ENCODE results near the gene PPM1D.
"Not testable (repeated sequence)": the region's sequence is repeated elsewhere in the genome, so short reads cannot be mapped to it uniquely, and the experiment has no call there.

The PPM1D gene

GRCh38 chr17:60599620-60600489 lies at the start of gene PPM1D:
Gene PPM1D, plus strand, starts transcription at chr17:60600193. Its CDS starts 222 bp downstream, at chr17:60600415.
- H3K9me3 ChIP-seq (ENCODE audit: control insufficient read depth, insufficient read depth, low read length): no peaks in the 10 kb centered on the region
- DNase-seq (ENCODE audit: low read depth, low spot score): peak; percentile 98
- H3K36me3 ChIP-seq (ENCODE audit: control insufficient read depth, insufficient read depth, low read length): no peaks in the 10 kb centered on the region
- H3K4me3 ChIP-seq (ENCODE audit: low read length): peak within 1 kb of the TSS; percentile 63
- no peak within 1 kb of the TSS for H3K27ac ChIP-seq (ENCODE audit: low read length)
- WGBS (ENCODE audit: insufficient coverage, insufficient read length): no CpG with 5 or more reads among the region's 83 CpGs
- no peaks in the 10 kb centered on the region for H3K27me3 ChIP-seq (ENCODE audit: control insufficient read depth, insufficient read depth, low read length)
- no peaks in the 10 kb centered on the region for H3K4me1 ChIP-seq (ENCODE audit: control insufficient read depth, insufficient read depth, low read length)

- not testable (repeated sequence) for DNase-seq (ENCODE audit: low read depth, low spot score); H3K36me3 ChIP-seq (ENCODE audit: control insufficient read depth, insufficient read depth, low read length); H3K27me3 ChIP-seq (ENCODE audit: control insufficient read depth, insufficient read depth, low read length); H3K4me1 ChIP-seq (ENCODE audit: control insufficient read depth, insufficient read depth, low read length); H3K4me3 ChIP-seq (ENCODE audit: low read length); H3K27ac ChIP-seq (ENCODE audit: low read length); H3K9me3 ChIP-seq (ENCODE audit: control insufficient read depth, insufficient read depth, low read length)
- no CpG with 5 or more reads among the region's 13 CpGs for WGBS (ENCODE audit: insufficient coverage, insufficient read length)
Observed at GRCh38 chr17:60552255-60552654, 47.7 kb upstream of the PPM1D start.

- H3K36me3 ChIP-seq (ENCODE audit: control insufficient read depth, insufficient read depth, low read length): no peaks in the 10 kb centered on the region
- DNase-seq (ENCODE audit: low read depth, low spot score): no peak
- no peaks in the 10 kb centered on the region for H3K4me1 ChIP-seq (ENCODE audit: control insufficient read depth, insufficient read depth, low read length)
- WGBS (ENCODE audit: insufficient coverage, insufficient read length): no CpG with 5 or more reads among the region's 2 CpGs
- H3K27ac ChIP-seq (ENCODE audit: low read length): no peak overlapping the region
- no peaks in the 10 kb centered on the region for H3K27me3 ChIP-seq (ENCODE audit: control insufficient read depth, insufficient read depth, low read length)
- H3K9me3 ChIP-seq (ENCODE audit: control insufficient read depth, insufficient read depth, low read length): peaks cover 2% of the 10 kb centered on the region; the same call in 1 of the 2 replicates
- H3K4me3 ChIP-seq (ENCODE audit: low read length): no peak overlapping the region
Observed at GRCh38 chr17:60554377-60554788, 45.6 kb upstream of the PPM1D start.

- H3K9me3 ChIP-seq (ENCODE audit: control insufficient read depth, insufficient read depth, low read length): peaks cover 2% of the 10 kb centered on the region; the same call in 1 of the 2 replicates
- no peaks in the 10 kb centered on the region for H3K36me3 ChIP-seq (ENCODE audit: control insufficient read depth, insufficient read depth, low read length)
- no peaks in the 10 kb centered on the region for H3K27me3 ChIP-seq (ENCODE audit: control insufficient read depth, insufficient read depth, low read length)
- H3K4me3 ChIP-seq (ENCODE audit: low read length): no peak overlapping the region
- no CpG with 5 or more reads among the region's 4 CpGs for WGBS (ENCODE audit: insufficient coverage, insufficient read length)
- no peak overlapping the region for H3K27ac ChIP-seq (ENCODE audit: low read length)
- no peaks in the 10 kb centered on the region for H3K4me1 ChIP-seq (ENCODE audit: control insufficient read depth, insufficient read depth, low read length)
- no peak for DNase-seq (ENCODE audit: low read depth, low spot score)
Observed at GRCh38 chr17:60555786-60556185, 44.2 kb upstream of the PPM1D start.

- no peaks in the 10 kb centered on the region for H3K27me3 ChIP-seq (ENCODE audit: control insufficient read depth, insufficient read depth, low read length)
- H3K36me3 ChIP-seq (ENCODE audit: control insufficient read depth, insufficient read depth, low read length): no peaks in the 10 kb centered on the region
- no CpG with 5 or more reads among the region's 2 CpGs for WGBS (ENCODE audit: insufficient coverage, insufficient read length)
- no peaks in the 10 kb centered on the region for H3K4me1 ChIP-seq (ENCODE audit: control insufficient read depth, insufficient read depth, low read length)
- no peak overlapping the region for H3K27ac ChIP-seq (ENCODE audit: low read length)
- no peak overlapping the region for H3K4me3 ChIP-seq (ENCODE audit: low read length)
- H3K9me3 ChIP-seq (ENCODE audit: control insufficient read depth, insufficient read depth, low read length): peaks cover 2% of the 10 kb centered on the region; the same call in 1 of the 2 replicates
- DNase-seq (ENCODE audit: low read depth, low spot score): no peak
Observed at GRCh38 chr17:60557805-60558204, 42.2 kb upstream of the PPM1D start.

- H3K9me3 ChIP-seq (ENCODE audit: control insufficient read depth, insufficient read depth, low read length): peaks cover 2% of the 10 kb centered on the region; the same call in 1 of the 2 replicates
- no peak overlapping the region for H3K4me3 ChIP-seq (ENCODE audit: low read length)
- no CpG with 5 or more reads among the region's 8 CpGs for WGBS (ENCODE audit: insufficient coverage, insufficient read length)
- no peaks in the 10 kb centered on the region for H3K36me3 ChIP-seq (ENCODE audit: control insufficient read depth, insufficient read depth, low read length)
- H3K27ac ChIP-seq (ENCODE audit: low read length): no peak overlapping the region
- DNase-seq (ENCODE audit: low read depth, low spot score): no peak
- H3K4me1 ChIP-seq (ENCODE audit: control insufficient read depth, insufficient read depth, low read length): no peaks in the 10 kb centered on the region
- no peaks in the 10 kb centered on the region for H3K27me3 ChIP-seq (ENCODE audit: control insufficient read depth, insufficient read depth, low read length)
Observed at GRCh38 chr17:60559659-60559994, 40.4 kb upstream of the PPM1D start.

GRCh38 chr17:60559995-60560859 lies 39.8 kb upstream of the PPM1D start:
- WGBS (ENCODE audit: insufficient coverage, insufficient read length): no CpG with 5 or more reads among the region's 26 CpGs
- H3K4me3 ChIP-seq (ENCODE audit: low read length): no peak overlapping the region
- DNase-seq (ENCODE audit: low read depth, low spot score): no peak

GRCh38 chr17:60560860-60561257 lies 39.1 kb upstream of the PPM1D start:
- H3K4me1 ChIP-seq (ENCODE audit: control insufficient read depth, insufficient read depth, low read length): no peaks in the 10 kb centered on the region
- no peak overlapping the region for H3K27ac ChIP-seq (ENCODE audit: low read length)
- WGBS (ENCODE audit: insufficient coverage, insufficient read length): no CpG with 5 or more reads among the region's 11 CpGs
- no peaks in the 10 kb centered on the region for H3K36me3 ChIP-seq (ENCODE audit: control insufficient read depth, insufficient read depth, low read length)
- H3K27me3 ChIP-seq (ENCODE audit: control insufficient read depth, insufficient read depth, low read length): no peaks in the 10 kb centered on the region
- peaks cover 2% of the 10 kb centered on the region; the same call in 1 of the 2 replicates for H3K9me3 ChIP-seq (ENCODE audit: control insufficient read depth, insufficient read depth, low read length)
- DNase-seq (ENCODE audit: low read depth, low spot score): no peak
- H3K4me3 ChIP-seq (ENCODE audit: low read length): no peak overlapping the region

More at GRCh38 chr17:60559995-60560859, 39.8 kb upstream of the PPM1D start:
- H3K27me3 ChIP-seq (ENCODE audit: control insufficient read depth, insufficient read depth, low read length): no peaks in the 10 kb centered on the region
- peaks cover 2% of the 10 kb centered on the region; the same call in 1 of the 2 replicates for H3K9me3 ChIP-seq (ENCODE audit: control insufficient read depth, insufficient read depth, low read length)
- H3K27ac ChIP-seq (ENCODE audit: low read length): no peak overlapping the region
- H3K4me1 ChIP-seq (ENCODE audit: control insufficient read depth, insufficient read depth, low read length): no peaks in the 10 kb centered on the region
- H3K36me3 ChIP-seq (ENCODE audit: control insufficient read depth, insufficient read depth, low read length): no peaks in the 10 kb centered on the region

GRCh38 chr17:60562421-60562820 lies 37.6 kb upstream of the PPM1D start:
- H3K27ac ChIP-seq (ENCODE audit: low read length): no peak overlapping the region
- WGBS (ENCODE audit: insufficient coverage, insufficient read length): no CpG with 5 or more reads among the region's 3 CpGs
- H3K4me1 ChIP-seq (ENCODE audit: control insufficient read depth, insufficient read depth, low read length): no peaks in the 10 kb centered on the region
- no peak for DNase-seq (ENCODE audit: low read depth, low spot score)
- no peaks in the 10 kb centered on the region for H3K36me3 ChIP-seq (ENCODE audit: control insufficient read depth, insufficient read depth, low read length)
- no peak overlapping the region for H3K4me3 ChIP-seq (ENCODE audit: low read length)
- H3K9me3 ChIP-seq (ENCODE audit: control insufficient read depth, insufficient read depth, low read length): peaks cover 2% of the 10 kb centered on the region; the same call in 1 of the 2 replicates
- no peaks in the 10 kb centered on the region for H3K27me3 ChIP-seq (ENCODE audit: control insufficient read depth, insufficient read depth, low read length)

- DNase-seq (ENCODE audit: low read depth, low spot score): no peak
- Histone ChIP-seq H3K36me3 (ENCODE audit: control insufficient read depth, insufficient read depth, low read length) (no peaks in the 10 kb centered on the region), H3K9me3 (ENCODE audit: control insufficient read depth, insufficient read depth, low read length) (no peaks in the 10 kb centered on the region), H3K27me3 (ENCODE audit: control insufficient read depth, insufficient read depth, low read length) (no peaks in the 10 kb centered on the region), H3K27ac (ENCODE audit: low read length) (no peak overlapping the region), H3K4me1 (ENCODE audit: control insufficient read depth, insufficient read depth, low read length) (no peaks in the 10 kb centered on the region), H3K4me3 (ENCODE audit: low read length) (no peak overlapping the region)
- no CpG with 5 or more reads among the region's 2 CpGs for WGBS (ENCODE audit: insufficient coverage, insufficient read length)
Observed at GRCh38 chr17:60563743-60564142, 36.2 kb upstream of the PPM1D start.
